Effector memory CD8-positive, alpha-beta T cell (primary cell): Measurements from ENCODE around the gene PRKCE.

Source experiments
- ATAC-seq: fragments of 150-1000 bp; cut with Tn5 transposase; replicated peaks from 2 replicates; pipeline ENCODE4 v1.10.0; 2021; ENCODE audit warnings: mild to moderate bottlenecking, moderate library complexity
- DNase-seq, 3 experiments: peaks; one replicate each; pipeline ENCODE4 v3.0.0; 2021
- H3K27ac Mint-ChIP-seq, 2 donors: one replicate each; pipeline ENCODE4 v1.8.0; 2022; ENCODE audit warnings: mild to moderate bottlenecking in 2 of 2, mixed read lengths in 2 of 2, moderate library complexity in 2 of 2
- H3K27me3 Mint-ChIP-seq, 2 donors: one replicate each; pipeline ENCODE4 v1.8.0; 2022; ENCODE audit warnings: mixed read lengths in 2 of 2
- H3K36me3 Mint-ChIP-seq: one replicate; pipeline ENCODE4 v1.8.0; 2022; ENCODE audit warnings: mild to moderate bottlenecking, moderate library complexity, mixed read lengths; ENCODE audit not compliant: insufficient read depth
- H3K4me1 Mint-ChIP-seq, 2 donors: one replicate each; pipeline ENCODE4 v1.8.0; 2022; ENCODE audit warnings: low read depth in 2 of 2, mixed read lengths in 2 of 2
- H3K4me3 Mint-ChIP-seq, 2 donors: one replicate each; pipeline ENCODE4 v1.8.0; 2022; ENCODE audit warnings: mild to moderate bottlenecking in 2 of 2, mixed read lengths in 2 of 2, moderate library complexity in 2 of 2
- H3K9me3 Mint-ChIP-seq, 2 donors: one replicate each; pipeline ENCODE4 v1.8.0; 2022; ENCODE audit warnings: mixed read lengths in 2 of 2

The PRKCE gene

DNA sequence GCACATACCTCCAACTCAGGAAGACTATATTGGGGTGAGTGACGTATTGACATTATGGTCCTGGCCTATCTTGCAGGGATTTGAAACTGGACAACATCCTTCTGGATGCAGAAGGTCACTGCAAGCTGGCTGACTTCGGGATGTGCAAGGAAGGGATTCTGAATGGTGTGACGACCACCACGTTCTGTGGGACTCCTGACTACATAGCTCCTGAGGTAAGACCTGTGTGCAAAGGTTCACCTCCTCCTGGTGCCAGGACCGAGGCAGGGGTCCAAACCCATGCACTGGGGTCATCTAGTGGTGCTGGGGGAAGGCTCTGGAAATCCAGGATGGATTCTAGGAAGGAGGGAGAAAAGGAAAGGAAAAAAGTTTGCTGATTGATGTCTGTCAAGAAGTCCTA lies 493.5 kb downstream of the PRKCE start:
- DNase-seq, result no peak
- Mint-ChIP-seq H3K27me3 (no peaks in the 10 kb centered on the region), H3K27ac (peak overlapping the region in 1 of 2 donors; percentile 42), H3K4me3 (no peak overlapping the region), H3K4me1 (peaks cover 14 to 17% of the 10 kb centered on the region in 2 donors), H3K9me3 (no peaks in the 10 kb centered on the region), H3K36me3 (peaks cover 5% of the 10 kb centered on the region)
- no peak for ATAC-seq

DNA sequence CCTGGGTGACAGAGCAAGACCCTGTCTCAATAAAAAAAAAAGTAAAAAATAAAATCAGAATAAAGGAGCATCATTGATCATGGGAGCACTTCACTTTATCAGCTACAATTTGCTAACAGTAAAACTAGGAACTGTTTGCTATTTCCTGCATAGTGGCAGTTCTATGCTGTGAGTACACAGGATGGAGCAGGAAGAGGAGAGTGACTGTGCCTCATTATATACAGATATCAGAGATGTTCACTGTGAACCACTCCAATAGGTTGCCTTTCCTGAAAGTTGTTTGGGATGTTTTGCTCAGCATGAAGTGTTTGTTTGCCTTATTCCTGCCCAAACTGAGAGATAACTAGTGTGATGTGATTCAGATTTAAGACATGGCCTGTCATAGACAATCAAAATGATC lies 494.4 kb downstream of the PRKCE start:
- Mint-ChIP-seq H3K9me3 (no peaks in the 10 kb centered on the region), H3K27me3 (no peaks in the 10 kb centered on the region), H3K27ac (no peak overlapping the region), H3K36me3 (peaks cover 5% of the 10 kb centered on the region), H3K4me1 (peaks cover 14 to 17% of the 10 kb centered on the region in 2 donors), H3K4me3 (no peak overlapping the region)
- no peak for DNase-seq
- ATAC-seq, result no peak

DNA sequence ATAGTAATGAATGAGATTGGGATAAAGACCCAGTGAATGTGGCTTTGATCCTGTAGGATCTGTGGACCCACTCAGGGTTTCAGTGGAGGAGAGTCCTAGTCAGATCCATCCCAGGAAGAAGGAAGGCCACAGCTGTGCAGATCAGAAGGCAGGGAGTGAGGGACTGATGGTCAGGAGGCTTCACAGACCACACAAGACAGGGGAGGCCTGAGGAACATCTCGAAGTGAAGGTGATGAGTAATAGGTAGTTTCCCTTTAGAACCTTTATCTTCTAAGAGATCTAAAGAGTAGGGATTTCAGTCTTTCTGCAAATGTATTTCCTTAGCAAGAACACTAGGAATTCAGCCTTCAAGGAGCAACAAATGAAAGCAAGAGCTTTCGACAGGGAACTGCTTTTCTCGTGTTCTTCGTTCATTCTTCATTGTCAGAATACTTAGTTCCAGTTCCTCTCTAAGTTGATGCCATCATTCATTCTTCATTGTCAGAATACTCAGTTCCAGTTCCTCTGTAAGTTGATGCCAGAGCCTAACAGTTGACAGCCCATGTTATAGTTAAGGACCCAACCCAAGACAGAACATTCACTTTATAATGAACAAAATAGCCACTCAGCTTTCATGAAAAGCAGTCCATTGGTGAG lies 495.5 kb downstream of the PRKCE start:
- Mint-ChIP-seq H3K27ac (no peak overlapping the region), H3K4me1 (peaks cover 13 to 17% of the 10 kb centered on the region in 2 donors)

DNA sequence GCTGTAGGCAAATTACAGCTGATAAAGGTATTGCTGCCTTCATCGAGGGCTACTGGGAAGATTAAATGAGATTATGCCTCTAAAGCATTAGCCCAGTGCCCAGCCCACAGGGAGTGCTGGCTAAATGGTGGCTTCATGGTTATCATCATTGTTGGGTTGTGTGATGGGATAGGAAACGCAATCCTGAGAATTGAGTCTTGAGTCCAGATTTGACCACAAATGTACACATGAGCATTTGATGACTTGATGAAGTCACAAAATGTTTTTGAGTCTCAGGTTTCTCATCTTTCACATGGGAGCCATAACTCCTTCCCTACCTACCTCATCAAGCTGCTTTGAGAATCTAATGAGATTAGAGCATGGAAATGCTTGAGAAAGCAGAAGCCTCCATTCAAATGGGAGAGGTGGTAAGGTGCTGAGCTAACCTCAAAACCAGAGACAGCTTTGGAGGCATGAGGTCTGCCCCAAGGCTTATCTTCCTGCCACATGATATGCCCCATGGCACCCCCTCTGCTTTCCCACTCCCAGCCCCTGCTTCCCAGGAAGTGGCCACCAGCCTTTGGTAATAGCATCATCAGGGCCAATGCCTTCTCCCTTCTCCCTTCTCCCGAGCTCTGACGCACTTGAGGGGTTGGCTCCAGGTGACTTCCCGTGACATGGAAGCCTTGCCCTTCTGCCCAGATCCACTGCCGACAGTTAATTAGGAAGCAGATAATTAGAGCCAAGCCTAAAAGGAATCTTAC lies 496.3 kb downstream of the PRKCE start:
- H3K9me3 Mint-ChIP-seq, result no peaks in the 10 kb centered on the region
- DNase-seq (no peak), ATAC-seq (no peak)
- no peak overlapping the region for H3K4me3 Mint-ChIP-seq
- no peaks in the 10 kb centered on the region for H3K27me3 Mint-ChIP-seq
- no peak overlapping the region for H3K27ac Mint-ChIP-seq
- H3K36me3 Mint-ChIP-seq, result peaks cover 4% of the 10 kb centered on the region
- H3K4me1 Mint-ChIP-seq, result peaks cover 9 to 15% of the 10 kb centered on the region in 2 donors

More for the DNA sequence above, 495.5 kb downstream of the PRKCE start:
- H3K4me3 Mint-ChIP-seq, result no peak overlapping the region
- H3K36me3 Mint-ChIP-seq, result peaks cover 5% of the 10 kb centered on the region
- no peaks in the 10 kb centered on the region for H3K27me3 Mint-ChIP-seq
- ATAC-seq (no peak), DNase-seq (no peak)
- no peaks in the 10 kb centered on the region for H3K9me3 Mint-ChIP-seq

DNA sequence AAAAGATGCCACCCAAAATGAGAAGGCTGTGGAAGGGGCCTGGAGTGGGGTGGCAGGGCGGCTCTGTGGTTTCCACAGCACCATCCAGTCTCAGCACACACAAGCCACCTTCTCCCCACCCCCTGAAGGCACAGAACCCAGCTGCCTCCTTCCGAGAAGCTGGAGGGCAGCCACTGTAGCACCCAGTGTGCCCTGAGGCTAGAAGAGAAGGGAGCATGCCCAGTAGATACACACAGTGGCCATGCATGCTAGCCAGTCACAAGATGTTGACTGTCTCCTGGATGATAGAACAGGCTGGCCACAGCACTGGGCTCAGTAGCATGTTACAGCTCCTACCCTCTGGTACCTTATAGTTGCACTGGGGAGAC lies 496.9 kb downstream of the PRKCE start:
- Mint-ChIP-seq H3K27ac (no peak overlapping the region), H3K36me3 (peaks cover 2% of the 10 kb centered on the region), H3K4me1 (peaks cover 9 to 12% of the 10 kb centered on the region in 2 donors), H3K4me3 (no peak overlapping the region), H3K9me3 (no peaks in the 10 kb centered on the region), H3K27me3 (no peaks in the 10 kb centered on the region)
- ATAC-seq (no peak), DNase-seq (no peak)

DNA sequence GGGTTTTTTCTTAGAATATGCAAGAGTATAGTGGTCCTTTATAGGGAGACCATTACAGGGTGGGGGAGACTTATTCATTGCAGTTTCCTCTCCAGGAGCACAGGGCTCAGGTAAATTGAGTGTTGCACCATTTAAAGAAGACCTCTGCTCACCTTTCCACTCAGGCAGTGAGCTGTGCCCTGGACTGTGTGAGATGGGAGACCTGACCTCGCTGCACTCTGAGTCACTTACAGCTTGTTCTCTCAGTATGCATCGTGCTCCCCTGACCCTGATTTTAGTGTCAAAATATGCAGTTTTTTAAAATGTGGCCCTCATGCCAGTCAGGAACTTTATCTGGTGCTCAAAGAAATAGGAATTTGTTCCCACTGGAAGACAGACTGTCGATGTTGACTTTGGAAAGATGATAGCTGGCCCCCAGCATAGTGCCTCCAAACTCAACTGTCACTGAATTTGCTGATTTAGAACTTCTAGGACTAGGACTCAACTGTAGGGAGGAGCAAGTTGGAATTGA lies 499.0 kb downstream of the PRKCE start:
- peaks cover 1 to 3% of the 10 kb centered on the region in 2 donors for H3K4me1 Mint-ChIP-seq
- no peak for ATAC-seq
- no peak overlapping the region for H3K27ac Mint-ChIP-seq
- peaks cover 10% of the 10 kb centered on the region for H3K36me3 Mint-ChIP-seq
- H3K27me3 Mint-ChIP-seq, result no peaks in the 10 kb centered on the region
- no peaks in the 10 kb centered on the region for H3K9me3 Mint-ChIP-seq
- DNase-seq, result no peak
- H3K4me3 Mint-ChIP-seq, result no peak overlapping the region

DNA sequence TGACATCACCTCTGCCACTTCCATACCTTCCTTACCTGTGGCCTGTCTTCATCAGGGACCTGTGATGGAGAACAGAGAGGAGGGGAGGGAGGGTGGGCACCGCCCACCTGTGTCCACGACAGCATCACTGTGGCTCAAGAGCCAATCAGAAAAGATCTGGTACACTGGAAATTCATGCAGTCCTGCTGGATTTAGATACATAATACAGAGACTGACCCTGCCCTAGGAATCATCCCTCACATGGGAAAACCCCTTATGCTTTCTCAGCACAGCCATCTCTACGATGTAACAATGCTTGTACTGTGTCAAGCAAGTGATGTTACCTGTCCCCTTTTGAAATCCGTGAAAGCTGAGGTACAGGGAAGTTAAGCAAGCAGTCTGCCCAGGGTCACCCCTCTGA lies 500.1 kb downstream of the PRKCE start:
- H3K27ac Mint-ChIP-seq, result no peak overlapping the region
- no peak for DNase-seq
- H3K4me1 Mint-ChIP-seq, result peaks cover 3% of the 10 kb centered on the region in 2 donors
- no peak for ATAC-seq
- no peak overlapping the region for H3K4me3 Mint-ChIP-seq
- H3K27me3 Mint-ChIP-seq, result no peaks in the 10 kb centered on the region
- H3K36me3 Mint-ChIP-seq, result peaks cover 10% of the 10 kb centered on the region
- no peaks in the 10 kb centered on the region for H3K9me3 Mint-ChIP-seq

DNA sequence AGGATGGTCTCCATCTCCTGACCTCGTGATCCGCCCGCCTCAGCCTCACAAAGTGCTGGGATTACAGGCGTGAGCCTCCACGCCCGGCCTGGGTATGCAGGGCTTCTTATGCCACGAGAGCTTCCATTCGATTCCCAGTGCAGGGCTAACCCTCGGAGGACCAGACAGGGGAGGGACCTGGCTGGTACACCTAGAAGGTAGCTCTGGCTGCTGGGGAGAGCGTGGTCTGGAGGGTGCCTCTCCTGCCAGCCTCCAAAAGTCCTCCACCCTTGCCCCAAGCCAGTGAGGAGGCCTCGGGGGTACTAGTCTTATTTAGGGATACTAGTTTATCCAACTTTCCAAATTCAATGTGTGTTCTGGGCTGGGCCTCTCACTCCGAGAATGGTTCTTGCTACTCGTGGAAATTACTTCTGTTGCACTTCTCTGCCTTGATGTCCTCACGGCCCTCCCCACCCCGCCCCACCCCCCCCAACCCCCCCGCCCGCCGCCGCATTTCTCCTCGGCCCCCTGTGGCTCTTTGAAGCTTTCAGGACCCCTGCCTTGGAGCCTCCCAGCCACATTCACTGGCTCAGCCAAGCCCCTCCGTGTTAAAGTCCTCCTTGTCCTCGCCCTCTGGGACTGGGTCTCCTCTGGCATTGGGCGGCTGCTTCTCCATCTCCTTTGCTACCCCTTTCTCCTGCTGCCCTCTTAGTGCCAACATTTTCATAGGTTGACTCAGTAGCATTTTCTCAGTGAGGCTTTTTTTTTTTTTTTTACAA lies 502.7 kb downstream of the PRKCE start:
- Mint-ChIP-seq H3K4me3 (no peak overlapping the region), H3K27ac (peak overlapping the region in 1 of 2 donors; percentile 8), H3K27me3 (no peaks in the 10 kb centered on the region), H3K9me3 (no peaks in the 10 kb centered on the region), H3K36me3 (peaks cover 8% of the 10 kb centered on the region), H3K4me1 (peaks cover 0 to 3% of the 10 kb centered on the region in 2 donors)
- no peak for ATAC-seq
- DNase-seq, result no peak

DNA sequence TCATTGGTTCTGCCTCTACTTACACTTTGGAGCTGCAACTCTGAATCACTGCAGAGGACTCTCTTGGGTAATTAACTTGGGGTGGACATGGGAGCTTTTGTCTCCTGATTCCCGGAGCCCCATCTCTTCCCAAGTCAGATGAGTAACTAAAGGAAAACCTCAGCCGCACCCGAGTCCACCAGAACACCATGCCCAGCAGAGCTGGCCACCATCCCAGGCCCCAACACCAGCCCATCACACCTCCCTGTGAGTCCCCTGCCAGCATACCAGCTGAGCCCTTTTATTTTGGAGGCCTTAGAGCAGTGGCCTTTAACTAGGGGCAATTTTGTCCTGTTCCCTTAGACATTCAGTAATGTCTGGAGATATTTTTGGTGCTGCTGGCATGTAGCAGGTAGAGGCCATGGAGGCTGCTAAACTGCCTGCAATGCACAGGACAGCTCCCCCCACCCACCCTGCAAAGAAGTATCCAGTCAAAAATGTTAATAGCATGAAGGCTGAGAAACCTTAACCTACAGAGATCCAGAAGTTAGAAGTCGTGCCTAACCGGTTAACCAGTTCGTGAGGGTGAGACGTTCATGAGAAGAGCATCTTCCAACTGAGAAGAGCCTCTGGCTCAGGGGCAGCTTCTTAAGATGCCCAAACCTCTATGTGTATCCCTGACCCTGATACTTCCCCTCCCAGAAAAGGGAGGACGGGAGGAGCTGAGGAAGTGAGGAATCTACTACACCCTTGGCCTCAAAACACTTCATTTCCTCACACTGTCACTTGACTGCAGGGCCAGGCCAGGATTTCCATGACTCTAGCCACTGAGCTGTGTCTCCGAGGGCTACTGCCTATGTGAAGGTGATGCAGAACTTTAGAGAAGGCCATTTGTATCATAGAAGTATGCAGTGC lies 505.8 kb downstream of the PRKCE start:
- H3K36me3 Mint-ChIP-seq, result peaks cover 8% of the 10 kb centered on the region
- H3K4me3 Mint-ChIP-seq, result no peak overlapping the region
- H3K9me3 Mint-ChIP-seq, result no peaks in the 10 kb centered on the region
- H3K27ac Mint-ChIP-seq, result peak overlapping the region in 1 of 2 donors; percentile 16
- H3K27me3 Mint-ChIP-seq, result no peaks in the 10 kb centered on the region
- H3K4me1 Mint-ChIP-seq, result peaks cover 0 to 3% of the 10 kb centered on the region in 2 donors
- ATAC-seq, result no peak
- DNase-seq, result no peak

DNA sequence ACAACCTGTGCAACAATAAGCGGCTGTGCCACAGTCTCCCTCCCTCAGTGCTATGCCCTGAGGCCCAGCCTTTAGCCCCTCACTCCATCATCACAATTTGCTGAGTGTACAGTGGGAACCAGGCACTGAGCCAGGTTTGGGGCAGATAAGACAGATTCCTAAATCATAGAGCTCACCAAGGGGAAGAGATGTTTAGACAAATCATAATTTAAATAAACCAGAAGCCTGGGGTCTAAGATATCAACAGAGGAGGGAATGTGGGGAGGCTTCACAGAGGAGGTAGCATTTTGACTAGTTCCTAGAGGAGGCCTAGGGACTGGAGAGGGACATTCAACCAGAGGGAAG lies 506.5 kb downstream of the PRKCE start:
- no peak for ATAC-seq
- Mint-ChIP-seq H3K4me1 (peaks cover 0 to 1% of the 10 kb centered on the region in 2 donors), H3K27ac (peak overlapping the region; percentile 16 to 20), H3K9me3 (no peaks in the 10 kb centered on the region), H3K4me3 (no peak overlapping the region), H3K27me3 (no peaks in the 10 kb centered on the region), H3K36me3 (peaks cover 8% of the 10 kb centered on the region)
- no peak for DNase-seq

DNA sequence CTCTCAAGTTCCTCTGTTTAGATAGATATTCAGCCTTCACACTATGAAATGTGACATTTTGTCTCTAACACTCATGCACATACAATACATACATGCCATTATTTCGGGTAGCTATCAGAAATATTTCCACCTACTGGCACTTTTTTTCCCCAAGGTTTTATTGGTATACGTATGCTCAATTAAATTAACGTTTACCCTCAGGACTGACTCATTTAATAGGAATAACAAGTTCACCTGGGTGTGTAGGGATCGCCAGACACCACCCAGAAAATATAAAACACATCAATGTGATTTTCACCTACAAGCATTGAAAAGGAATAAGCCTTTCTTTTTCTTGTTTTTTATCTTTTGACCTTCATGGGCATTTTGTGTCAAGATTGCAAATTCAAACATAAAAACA lies 507.2 kb downstream of the PRKCE start:
- Mint-ChIP-seq H3K36me3 (peaks cover 7% of the 10 kb centered on the region), H3K27me3 (no peaks in the 10 kb centered on the region), H3K4me3 (no peak overlapping the region), H3K4me1 (peaks cover 0 to 1% of the 10 kb centered on the region in 2 donors), H3K27ac (peak overlapping the region in 1 of 2 donors; percentile 20), H3K9me3 (no peaks in the 10 kb centered on the region)
- no peak for ATAC-seq
- DNase-seq, result no peak

DNA sequence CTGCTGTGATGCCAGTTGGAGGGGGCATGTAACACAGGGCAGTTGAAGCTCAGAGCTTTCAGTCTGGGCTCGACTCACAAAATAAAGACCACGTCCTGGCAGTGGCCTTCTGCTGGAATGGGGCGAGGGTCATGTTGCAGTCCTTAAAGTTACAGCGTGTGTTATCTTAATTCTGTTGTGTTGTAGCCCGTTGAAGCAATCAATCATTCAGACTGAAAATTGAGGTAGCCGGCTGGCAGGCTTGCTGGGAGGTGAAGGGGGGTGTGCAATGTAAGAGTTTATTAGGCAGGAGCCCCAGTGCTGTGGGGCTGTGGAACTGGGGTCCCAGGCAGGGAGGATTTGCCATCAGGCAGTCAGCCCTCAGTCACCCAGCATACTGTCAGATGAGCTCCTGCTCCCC lies 508.9 kb downstream of the PRKCE start:
- no peak for ATAC-seq
- Mint-ChIP-seq H3K4me1 (peaks cover 0 to 1% of the 10 kb centered on the region in 2 donors), H3K4me3 (no peak overlapping the region), H3K27me3 (no peaks in the 10 kb centered on the region), H3K27ac (no peak overlapping the region), H3K9me3 (no peaks in the 10 kb centered on the region), H3K36me3 (no peaks in the 10 kb centered on the region)
- no peak for DNase-seq

DNA sequence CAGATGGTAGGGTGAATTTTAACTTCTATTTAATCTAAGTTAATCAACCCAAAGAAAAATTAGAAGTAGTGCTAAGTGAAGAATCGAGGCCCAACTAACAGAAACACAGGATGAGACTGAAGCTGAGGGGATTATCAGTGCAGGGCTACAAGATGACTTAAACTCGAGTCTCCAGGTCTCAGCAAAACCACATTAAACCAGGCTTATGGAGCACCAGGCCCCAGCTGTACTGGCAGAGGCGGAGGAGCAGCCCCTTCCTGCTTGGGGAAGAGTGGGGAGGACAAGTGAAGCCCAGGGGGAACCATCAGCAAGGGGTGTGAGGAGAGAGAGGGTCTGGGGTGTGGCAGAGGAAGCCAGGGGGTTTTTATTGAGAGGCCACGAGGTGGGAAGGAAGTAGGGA lies 509.8 kb downstream of the PRKCE start:
- no peak for ATAC-seq
- Mint-ChIP-seq H3K27ac (no peak overlapping the region), H3K27me3 (no peaks in the 10 kb centered on the region), H3K36me3 (no peaks in the 10 kb centered on the region), H3K4me1 (no peaks in the 10 kb centered on the region), H3K4me3 (no peak overlapping the region), H3K9me3 (no peaks in the 10 kb centered on the region)
- no peak for DNase-seq
